GM18517 (cell line): Measurements from ENCODE around the gene ACOXL.
"Not testable (repeated sequence)": the region's sequence is repeated elsewhere in the genome, so short reads cannot be mapped to it uniquely, and the experiment has no call there.

ENCODE experiments used
- ATAC-seq: cut with Tn5 transposase; IDR thresholded peaks from one replicate; pipeline ENCODE4 v1.9.1; 2021; ENCODE audit warnings: mild to moderate bottlenecking, moderate library complexity; ENCODE audit not compliant: unreplicated experiment

ACOXL gene

GRCh38 chr2:110852541-110853263 lies 120.3 kb downstream of the ACOXL start:
- no peak for ATAC-seq

GRCh38 chr2:110853516-110853915 lies 121.1 kb downstream of the ACOXL start:
- ATAC-seq, result no peak

GRCh38 chr2:110853948-110854347 lies 121.6 kb downstream of the ACOXL start:
- no peak for ATAC-seq

- ATAC-seq, result no peak
These were observed 122.1 kb downstream of the ACOXL start for GRCh38 chr2:110854355-110855081.

GRCh38 chr2:110855841-110856240 lies 123.5 kb downstream of the ACOXL start:
- not testable (repeated sequence) for ATAC-seq

GRCh38 chr2:110858135-110858725 lies 125.9 kb downstream of the ACOXL start:
- ATAC-seq, result peak; percentile 94

- ATAC-seq, result no peak
These were observed 126.8 kb downstream of the ACOXL start for GRCh38 chr2:110858993-110859701.

GRCh38 chr2:110860630-110861029 lies 128.3 kb downstream of the ACOXL start:
- ATAC-seq, result no peak

- no peak for ATAC-seq
These were observed 129.4 kb downstream of the ACOXL start for GRCh38 chr2:110861616-110862260.

GRCh38 chr2:110863726-110864125 lies 131.4 kb downstream of the ACOXL start:
- no peak for ATAC-seq

- no peak for ATAC-seq
These were observed 131.8 kb downstream of the ACOXL start for GRCh38 chr2:110864176-110864575.

GRCh38 chr2:110864731-110865130 lies 132.4 kb downstream of the ACOXL start:
- no peak for ATAC-seq

GRCh38 chr2:110865188-110865587 lies 132.8 kb downstream of the ACOXL start:
- peak; percentile 96 for ATAC-seq

GRCh38 chr2:110866045-110866444 lies 133.7 kb downstream of the ACOXL start:
- no peak for ATAC-seq

- ATAC-seq, result no peak
These were observed 134.1 kb downstream of the ACOXL start for GRCh38 chr2:110866466-110866865.

GRCh38 chr2:110867078-110867477 lies 134.7 kb downstream of the ACOXL start:
- ATAC-seq, result no peak

GRCh38 chr2:110868971-110869370 lies 136.6 kb downstream of the ACOXL start:
- no peak for ATAC-seq

GRCh38 chr2:110869472-110870446 lies 137.4 kb downstream of the ACOXL start:
- ATAC-seq, result no peak

GRCh38 chr2:110870545-110870944 lies 138.2 kb downstream of the ACOXL start:
- no peak for ATAC-seq

- no peak for ATAC-seq
These were observed 139.3 kb downstream of the ACOXL start for GRCh38 chr2:110871637-110872036.
